ENCODE results near the gene COX19.

Gene COX19

GRCh38 chr7:991729-992656, 16.6 kb upstream of the COX19 start:
- no peak for DNase-seq (ENCODE audit: low read depth in 2 of 2)

GRCh38 chr7:990933-991728, 15.8 kb upstream of the COX19 start:
- DNase-seq (ENCODE audit: low read depth in 2 of 2): no peak

GRCh38 chr7:990352-990932, 15.1 kb upstream of the COX19 start:
- no peak for DNase-seq (ENCODE audit: low read depth in 2 of 2)

GRCh38 chr7:988963-989529, 13.7 kb upstream of the COX19 start:
- DNase-seq (ENCODE audit: low read depth in 2 of 2): no peak

GRCh38 chr7:988426-988911, 13.1 kb upstream of the COX19 start:
- DNase-seq (ENCODE audit: low read depth in 2 of 2): no peak

- DNase-seq (ENCODE audit: low read depth in 2 of 2): no peak
Measured at GRCh38 chr7:987909-988308, 12.6 kb upstream of the COX19 start.

GRCh38 chr7:986766-987751, 11.7 kb upstream of the COX19 start:
- no peak for DNase-seq (ENCODE audit: low read depth in 2 of 2)

- DNase-seq (ENCODE audit: low read depth in 2 of 2): no peak
Measured at GRCh38 chr7:985915-986741, 10.8 kb upstream of the COX19 start.

GRCh38 chr7:985127-985416, 9.7 kb upstream of the COX19 start:
- no peak for DNase-seq (ENCODE audit: low read depth in 2 of 2)

GRCh38 chr7:984361-985126, 9.2 kb upstream of the COX19 start:
- DNase-seq (ENCODE audit: low read depth in 2 of 2): no peak

- DNase-seq (ENCODE audit: low read depth in 2 of 2): no peak
Measured at GRCh38 chr7:983616-984071, 8.3 kb upstream of the COX19 start.

- DNase-seq (ENCODE audit: low read depth in 2 of 2): no peak
Measured at GRCh38 chr7:983004-983615, 7.8 kb upstream of the COX19 start, which contains the start of gene CYP2W1. TSS of gene CYP2W1 (plus strand) at chr7:983181. CDS start at chr7:983212, 31 bp downstream.

- DNase-seq (ENCODE audit: low read depth in 2 of 2): no peak
Measured at GRCh38 chr7:982511-983003, 7.2 kb upstream of the COX19 start.

GRCh38 chr7:981793-982510, 6.6 kb upstream of the COX19 start:
- DNase-seq (ENCODE audit: low read depth in 2 of 2): no peak

GRCh38 chr7:979886-980571, 4.7 kb upstream of the COX19 start:
- DNase-seq (ENCODE audit: low read depth in 2 of 2): no peak

- DNase-seq (ENCODE audit: low read depth in 2 of 2): no peak
Measured at GRCh38 chr7:979151-979550, 3.8 kb upstream of the COX19 start.

- DNase-seq (ENCODE audit: low read depth in 2 of 2): no peak
Measured at GRCh38 chr7:978416-979091, 3.2 kb upstream of the COX19 start.

Measured in stimulated activated CD8-positive, alpha-beta memory T cell treated with anti-CD3 and anti-CD28 coated beads, Interleukin-2, amount 100 ng/mL, for 48 hours (primary cell).